Measurements from ENCODE around the gene PHF24.

- TF ChIP-seq, protein P1, sequence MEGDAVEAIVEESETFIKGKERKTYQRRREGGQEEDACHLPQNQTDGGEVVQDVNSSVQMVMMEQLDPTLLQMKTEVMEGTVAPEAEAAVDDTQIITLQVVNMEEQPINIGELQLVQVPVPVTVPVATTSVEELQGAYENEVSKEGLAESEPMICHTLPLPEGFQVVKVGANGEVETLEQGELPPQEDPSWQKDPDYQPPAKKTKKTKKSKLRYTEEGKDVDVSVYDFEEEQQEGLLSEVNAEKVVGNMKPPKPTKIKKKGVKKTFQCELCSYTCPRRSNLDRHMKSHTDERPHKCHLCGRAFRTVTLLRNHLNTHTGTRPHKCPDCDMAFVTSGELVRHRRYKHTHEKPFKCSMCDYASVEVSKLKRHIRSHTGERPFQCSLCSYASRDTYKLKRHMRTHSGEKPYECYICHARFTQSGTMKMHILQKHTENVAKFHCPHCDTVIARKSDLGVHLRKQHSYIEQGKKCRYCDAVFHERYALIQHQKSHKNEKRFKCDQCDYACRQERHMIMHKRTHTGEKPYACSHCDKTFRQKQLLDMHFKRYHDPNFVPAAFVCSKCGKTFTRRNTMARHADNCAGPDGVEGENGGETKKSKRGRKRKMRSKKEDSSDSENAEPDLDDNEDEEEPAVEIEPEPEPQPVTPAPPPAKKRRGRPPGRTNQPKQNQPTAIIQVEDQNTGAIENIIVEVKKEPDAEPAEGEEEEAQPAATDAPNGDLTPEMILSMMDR (IDR thresholded peaks at IDR 0.05): no peak
- TF ChIP-seq POLR2A (IDR thresholded peaks at IDR 0.05): no peak
These were observed 71.8 kb downstream of the PHF24 start for GRCh38 chr9:35029852-35030251.

All from esophagus squamous epithelium (tissue), 4 donors.